Liver (tissue), 9 donors: Measurements from ENCODE around the gene ST6GALNAC4. TPM values are rescaled to one million over a fixed set of nuclear protein-coding genes. Genes with fewer than 3 reads are reported as not detected.

ENCODE experiments used
- DNase-seq: peaks from one replicate; pipeline ENCODE4 v3.0.0-alpha.2; 2017; ENCODE audit warnings: low spot score
- H3K27ac ChIP-seq, 2 donors: one replicate each; pipeline ENCODE4 v1.7.0; 2013; ENCODE audit warnings: inconsistent platforms in 2 of 2, low read length in 2 of 2, control low read depth in 1 of 2, low read depth in 1 of 2, mild to moderate bottlenecking in 1 of 2
- H3K27me3 ChIP-seq, 4 donors: one replicate each; pipeline versions ENCODE4 v1.6.1 to v1.7.0; 2013; ENCODE audit warnings: low read length in 3 of 4, inconsistent platforms in 1 of 4, mild to moderate bottlenecking in 1 of 4, moderate library complexity in 1 of 4; ENCODE audit not compliant: control insufficient read depth in 4 of 4, insufficient read depth in 4 of 4
- H3K36me3 ChIP-seq, 4 donors: one replicate each; pipeline versions ENCODE4 v1.6.1 to v1.7.0; 2013; ENCODE audit warnings: low read length in 3 of 4, mild to moderate bottlenecking in 3 of 4, low read depth in 1 of 4, moderate library complexity in 1 of 4; ENCODE audit not compliant: control insufficient read depth in 4 of 4, insufficient read depth in 3 of 4
- H3K4me1 ChIP-seq, 4 donors: one replicate each; pipeline versions ENCODE4 v1.6.1 to v1.7.0; 2013; ENCODE audit warnings: low read length in 3 of 4, mild to moderate bottlenecking in 3 of 4, moderate library complexity in 1 of 4; ENCODE audit not compliant: control insufficient read depth in 4 of 4, insufficient read depth in 4 of 4
- H3K4me3 ChIP-seq, 3 donors: one replicate each; pipeline versions ENCODE4 v1.6.1 to v1.7.0; 2013; ENCODE audit warnings: low read length in 3 of 3, control low read depth in 1 of 3, low read depth in 1 of 3, mild to moderate bottlenecking in 1 of 3
- H3K9ac ChIP-seq, 2 donors: one replicate each; pipeline ENCODE4 v1.7.0; 2013; ENCODE audit warnings: low read length in 2 of 2, mild to moderate bottlenecking in 2 of 2, moderate library complexity in 2 of 2, control low read depth in 1 of 2, low read depth in 1 of 2
- H3K9me3 ChIP-seq, 4 donors: one replicate each; pipeline versions ENCODE4 v1.6.1 to v1.7.0; 2013; ENCODE audit warnings: low read length in 3 of 4; ENCODE audit not compliant: control insufficient read depth in 4 of 4
- ATF3 ChIP-seq: IDR thresholded peaks from 2 replicates; pipeline ENCODE4 v1.6.1; 2016; ENCODE audit warnings: antibody characterized with exemption
- CTCF ChIP-seq: fragments of 150-350 bp; IDR thresholded peaks from 2 replicates; pipeline ENCODE4 v1.5.1; 2017; ENCODE audit warnings: improper control_type of control experiment, low read depth, low read length; ENCODE audit not compliant: missing input control
- EGR1 ChIP-seq, 2 donors: IDR thresholded peaks; 2 replicates each; pipeline ENCODE4 v1.6.1; 2016 to 2018; ENCODE audit warnings: antibody characterized with exemption in 2 of 2, low read depth in 2 of 2
- FOXA1 ChIP-seq: IDR thresholded peaks from 2 replicates; pipeline ENCODE4 v1.6.1; 2016; ENCODE audit warnings: antibody characterized with exemption
- FOXA2 ChIP-seq: IDR thresholded peaks from 2 replicates; pipeline ENCODE4 v1.6.1; 2016; ENCODE audit warnings: antibody characterized with exemption
- GABPA ChIP-seq, 2 donors: IDR thresholded peaks in 1 of 2; conservative IDR thresholded peaks in 1 of 2; 2 replicates each; pipeline ENCODE4 v1.6.1; 2016; ENCODE audit warnings: antibody characterized with exemption in 2 of 2, mild to moderate bottlenecking in 1 of 2, moderate library complexity in 1 of 2
- HNF4A ChIP-seq, 2 donors: conservative IDR thresholded peaks; 2 replicates each; pipeline ENCODE4 v1.6.1; 2016; ENCODE audit warnings: antibody characterized with exemption in 2 of 2, mild to moderate bottlenecking in 2 of 2
- HNF4G ChIP-seq: IDR thresholded peaks from 2 replicates; pipeline ENCODE4 v1.6.1; 2016; ENCODE audit warnings: antibody characterized with exemption
- JUND ChIP-seq, 2 donors: IDR thresholded peaks; 2 replicates each; pipeline ENCODE4 v1.6.1; 2016; ENCODE audit warnings: antibody characterized with exemption in 2 of 2
- MAX ChIP-seq: IDR thresholded peaks from 2 replicates; pipeline ENCODE4 v1.6.1; 2016; ENCODE audit warnings: antibody characterized with exemption
- NR2F2 ChIP-seq: IDR thresholded peaks from 2 replicates; pipeline ENCODE4 v1.6.1; 2016; ENCODE audit warnings: antibody characterized with exemption
- RAD21 ChIP-seq, 2 donors: IDR thresholded peaks; 2 replicates each; pipeline ENCODE4 v1.6.1; 2016; ENCODE audit warnings: antibody characterized with exemption in 2 of 2, mild to moderate bottlenecking in 2 of 2
- REST ChIP-seq: IDR thresholded peaks from 2 replicates; pipeline ENCODE4 v1.6.1; 2016; ENCODE audit warnings: antibody characterized with exemption, mild to moderate bottlenecking
- RXRA ChIP-seq, 2 donors: IDR thresholded peaks; 2 replicates each; pipeline ENCODE4 v1.6.1; 2017 to 2018; ENCODE audit warnings: antibody characterized with exemption in 2 of 2, mild to moderate bottlenecking in 1 of 2
- SP1 ChIP-seq: IDR thresholded peaks from 2 replicates; pipeline ENCODE4 v1.6.1; 2018; ENCODE audit warnings: antibody characterized with exemption, mild to moderate bottlenecking
- TAF1 ChIP-seq: conservative IDR thresholded peaks from 2 replicates; pipeline ENCODE4 v1.6.1; 2016; ENCODE audit warnings: antibody characterized with exemption, mild to moderate bottlenecking
- YY1 ChIP-seq: IDR thresholded peaks from 2 replicates; pipeline ENCODE4 v1.6.1; 2016; ENCODE audit warnings: antibody characterized with exemption, mild to moderate bottlenecking
- ZBTB33 ChIP-seq: IDR thresholded peaks from 2 replicates; pipeline ENCODE4 v1.6.1; 2016; ENCODE audit warnings: antibody characterized with exemption
- WGBS: extraction: QIAGEN DNeasy Blood & Tissue Kit; methylation state at CpG from one replicate; pipeline ENCODE4 v1.1.7; 2013; 5-methylcytosine and 5-hydroxymethylcytosine counted together
- polyA plus RNA-seq, 2 donors: library from polyadenylated mRNA; stranded (reverse) in 1 of 2; unstranded in 1 of 2; fragments of 200-250 nt in 1 of 2; fragments of >200 nt in 1 of 2; fragmentation: Nextera tagmentation in 1 of 2; extraction: Ambion mirVana in 1 of 2; gene quantifications; one replicate each; pipeline versions ENCODE4 v1.2.1 to v1.2.3, GENCODE V29; 2013 to 2015
- total RNA-seq, 2 donors: library from RNA; depleted of rRNA; stranded (reverse); fragments of >200 nt; gene quantifications; one replicate each; pipeline ENCODE4 v1.2.3, GENCODE V29; 2014
- donor health status: healthy.
- donor health status: healthy.
- donor health status: healthy.
- donor health status: healthy.
- donor health status: healthy.

The ST6GALNAC4 gene
- total and polyA plus RNA-seq, 4 donors, result 2.5 to 83.7 (median 7.5) TPM

DNA sequence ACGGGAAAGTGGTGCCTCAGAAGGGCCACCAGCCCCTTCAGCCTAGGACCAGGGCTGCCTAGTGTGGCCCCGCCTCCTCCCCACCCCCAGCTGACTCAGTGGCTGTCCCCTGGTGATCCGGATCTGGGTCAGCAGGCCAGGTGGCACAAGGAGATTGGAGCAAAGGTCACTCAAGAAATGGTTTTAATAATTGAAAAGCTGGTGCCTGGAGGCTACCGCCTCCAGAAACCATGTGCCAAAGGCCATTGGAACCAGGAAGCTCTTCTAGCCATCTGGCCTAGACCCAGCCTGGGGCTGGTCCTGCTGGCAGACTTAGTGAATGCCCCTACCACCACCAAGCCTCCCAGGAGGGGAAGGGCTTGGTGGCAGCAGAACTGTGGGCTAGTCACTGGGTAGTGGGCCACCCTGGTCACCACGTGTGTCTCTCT lies 1.5 kb downstream of the ST6GALNAC4 start:
- peak; percentile 78 for DNase-seq
- 71% methylated on average over 5 of the region's 5 CpGs for WGBS
- H3K9ac ChIP-seq, result no peak overlapping the region
- TF ChIP-seq MAX (no peak), RXRA (IDR thresholded peaks at IDR 0.05) (peak in 1 of 2 donors; percentile 11)
- no peak overlapping the region for H3K4me3 ChIP-seq
- H3K9me3 ChIP-seq, result no peaks in the 10 kb centered on the region
- no peaks in the 10 kb centered on the region for H3K36me3 ChIP-seq
- H3K27me3 ChIP-seq, result no peaks in the 10 kb centered on the region
- peak overlapping the region in 1 of 2 donors; percentile 26 for H3K27ac ChIP-seq
- peaks cover 7 to 28% (median 15%) of the 10 kb centered on the region in 4 donors for H3K4me1 ChIP-seq

- no peak for TF ChIP-seq RXRA (IDR thresholded peaks at IDR 0.05)
- no peak for TF ChIP-seq YY1
- TF ChIP-seq HNF4A (conservative IDR thresholded peaks at IDR 0.05), result no peak
- TF ChIP-seq FOXA2, result no peak
- no peak for TF ChIP-seq FOXA1
- no peak for TF ChIP-seq REST
- no peak for TF ChIP-seq TAF1
- TF ChIP-seq JUND (IDR thresholded peaks at IDR 0.05), result no peak
- no peak for TF ChIP-seq EGR1 (IDR thresholded peaks at IDR 0.05; ENCODE audit: low read depth in 2 of 2)
- no peak for TF ChIP-seq ZBTB33
- TF ChIP-seq NR2F2, result no peak
- TF ChIP-seq GABPA (IDR thresholded peaks at IDR 0.05 in 1 of 2, conservative IDR thresholded peaks at IDR 0.05 in 1 of 2), result no peak
- TF ChIP-seq MAX, result no peak
- no peak for TF ChIP-seq RAD21 (IDR thresholded peaks at IDR 0.05)
- TF ChIP-seq CTCF, result no peak
- TF ChIP-seq ATF3, result no peak
- TF ChIP-seq HNF4G, result no peak
- no peak for TF ChIP-seq SP1
- Histone ChIP-seq H3K4me3 (no peak overlapping the region), H3K9me3 (no peaks in the 10 kb centered on the region), H3K4me1 (peaks cover 7 to 28% (median 15%) of the 10 kb centered on the region in 4 donors), H3K36me3 (peaks cover 0 to 1% (median 0%) of the 10 kb centered on the region in 4 donors), H3K9ac (no peak overlapping the region), H3K27ac (no peak overlapping the region), H3K27me3 (no peaks in the 10 kb centered on the region)
- 92% methylated on average over 11 of the region's 11 CpGs for WGBS
- DNase-seq, result no peak
Observed at GRCh38 chr9:127913682-127914081, 3.2 kb downstream of the ST6GALNAC4 start.
